HepG2 (cell line): ENCODE results near the gene SERTM2. TPM values are rescaled to one million over a fixed set of nuclear protein-coding genes. Genes with fewer than 3 reads are reported as not detected.

ENCODE experiments used
- HNRNPL ChIP-seq: fragments of 200-400 bp; formaldehyde crosslinking; IDR thresholded peaks from 2 replicates; pipeline ENCODE4 v1.6.1; 2017; ENCODE audit warnings: mild to moderate bottlenecking, low read depth, low read length
- KAT2B ChIP-seq: fragments of 150-350 bp; IDR thresholded peaks from 2 replicates; pipeline ENCODE4 v1.6.1; 2014; ENCODE audit warnings: low read depth, low read length, borderline replicate concordance
- ZFP36L2 ChIP-seq: sonication (generic); formaldehyde crosslinking; IDR thresholded peaks from 2 replicates; pipeline ENCODE4 v1.4.0; 2020; ENCODE audit warnings: missing genetic modification reagents
- ZFP41 ChIP-seq: sonication (generic); formaldehyde crosslinking; IDR thresholded peaks from 2 replicates; pipeline ENCODE4 v1.4.0; 2020; ENCODE audit warnings: mild to moderate bottlenecking, missing genetic modification reagents, borderline replicate concordance
- ZMYM4 ChIP-seq: sonication (generic); formaldehyde crosslinking; IDR thresholded peaks from 2 replicates; pipeline ENCODE4 v1.8.1; 2023; ENCODE audit warnings: mild to moderate bottlenecking, missing genetic modification reagents
- ZNF331 ChIP-seq: sonication (generic); formaldehyde crosslinking; IDR thresholded peaks from 2 replicates; pipeline ENCODE4 v1.4.0; 2020; ENCODE audit warnings: missing genetic modification reagents
- polyA plus RNA-seq, 8 experiments: library from polyadenylated mRNA; depleted of rRNA in 3 of 8; stranded (reverse) in 7 of 8; unstranded in 1 of 8; fragments of >200 nt; fragmentation: Illumina TruSeq in 4 of 8; extraction: Trizol in 4 of 8; gene quantifications; 2 replicates each; pipeline versions ENCODE4 v1.2.1 to v1.2.3, GENCODE V29; 2011 to 2016; ENCODE audit warnings: low read depth in 4 of 8, missing spikeins in 1 of 8, mixed read lengths in 1 of 8; ENCODE audit not compliant: insufficient read depth in 1 of 8
- total RNA-seq, 5 experiments: library from RNA; depleted of rRNA; stranded (reverse); fragments of >200 nt; fragmentation: Illumina TruSeq; extraction: Trizol; gene quantifications; 2 replicates each; pipeline ENCODE4 v1.2.3, GENCODE V29; 2016; ENCODE audit warnings: low read depth in 1 of 5
- TF ChIP-seq, protein P1 (sequence below): sonication (generic); formaldehyde crosslinking; IDR thresholded peaks from 2 replicates; pipeline ENCODE4 v1.8.1; 2023; ENCODE audit warnings: mild to moderate bottlenecking, inconsistent platforms, moderate library complexity, missing genetic modification reagents, borderline replicate concordance
- TF ChIP-seq, protein P2 (sequence below): sonication (generic); formaldehyde crosslinking; IDR thresholded peaks from 2 replicates; pipeline ENCODE4 v1.4.0; 2020; ENCODE audit warnings: missing genetic modification reagents, borderline replicate concordance
- TF ChIP-seq, protein P3 (sequence below): sonication (generic); formaldehyde crosslinking; IDR thresholded peaks from 2 replicates; pipeline ENCODE4 v1.4.0; 2020; ENCODE audit warnings: mild to moderate bottlenecking, missing genetic modification reagents

Gene SERTM2
- total and polyA plus RNA-seq, 2 of the 13 experiments (the other 11 are each of a cell fraction or from before 2014, with no cell fraction given): not detected

DNA sequence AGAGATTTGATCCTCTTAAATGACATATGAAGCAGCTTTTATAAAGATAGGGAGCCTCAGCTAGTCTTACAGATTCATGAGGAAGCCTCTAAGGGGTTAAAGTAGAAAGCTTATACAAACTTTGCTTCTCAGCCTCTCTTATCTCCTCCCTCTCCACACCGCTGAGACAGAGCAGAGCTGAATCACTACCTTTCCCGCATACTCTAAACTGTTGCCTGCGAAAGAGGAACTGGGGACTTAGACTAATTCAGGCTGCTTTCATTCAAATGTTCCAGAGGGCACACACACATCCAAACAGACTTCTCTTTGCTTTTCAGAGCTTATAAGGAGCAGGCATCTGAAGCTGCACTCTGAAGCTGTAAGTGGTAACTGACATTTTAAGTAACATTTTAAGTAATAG is at the start of gene SERTM2 (continued):
- TF ChIP-seq, protein P1, sequence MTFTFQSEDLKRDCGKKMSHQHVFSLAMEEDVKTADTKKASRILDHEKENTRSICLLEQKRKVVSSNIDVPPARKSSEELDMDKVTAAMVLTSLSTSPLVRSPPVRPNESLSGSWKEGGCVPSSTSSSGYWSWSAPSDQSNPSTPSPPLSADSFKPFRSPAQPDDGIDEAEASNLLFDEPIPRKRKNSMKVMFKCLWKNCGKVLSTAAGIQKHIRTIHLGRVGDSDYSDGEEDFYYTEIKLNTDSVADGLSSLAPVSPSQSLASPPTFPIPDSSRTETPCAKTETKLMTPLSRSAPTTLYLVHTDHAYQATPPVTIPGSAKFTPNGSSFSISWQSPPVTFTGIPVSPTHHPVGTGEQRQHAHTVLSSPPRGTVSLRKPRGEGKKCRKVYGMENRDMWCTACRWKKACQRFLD: no peak
- TF ChIP-seq KAT2B: no peak
- no peak for TF ChIP-seq ZMYM4 (CRISPR knock-in tag)
- no peak for TF ChIP-seq ZFP36L2 (CRISPR knock-in tag)
- no peak for TF ChIP-seq ZFP41 (CRISPR knock-in tag)
- TF ChIP-seq ZNF331: no peak
- TF ChIP-seq, protein P2, sequence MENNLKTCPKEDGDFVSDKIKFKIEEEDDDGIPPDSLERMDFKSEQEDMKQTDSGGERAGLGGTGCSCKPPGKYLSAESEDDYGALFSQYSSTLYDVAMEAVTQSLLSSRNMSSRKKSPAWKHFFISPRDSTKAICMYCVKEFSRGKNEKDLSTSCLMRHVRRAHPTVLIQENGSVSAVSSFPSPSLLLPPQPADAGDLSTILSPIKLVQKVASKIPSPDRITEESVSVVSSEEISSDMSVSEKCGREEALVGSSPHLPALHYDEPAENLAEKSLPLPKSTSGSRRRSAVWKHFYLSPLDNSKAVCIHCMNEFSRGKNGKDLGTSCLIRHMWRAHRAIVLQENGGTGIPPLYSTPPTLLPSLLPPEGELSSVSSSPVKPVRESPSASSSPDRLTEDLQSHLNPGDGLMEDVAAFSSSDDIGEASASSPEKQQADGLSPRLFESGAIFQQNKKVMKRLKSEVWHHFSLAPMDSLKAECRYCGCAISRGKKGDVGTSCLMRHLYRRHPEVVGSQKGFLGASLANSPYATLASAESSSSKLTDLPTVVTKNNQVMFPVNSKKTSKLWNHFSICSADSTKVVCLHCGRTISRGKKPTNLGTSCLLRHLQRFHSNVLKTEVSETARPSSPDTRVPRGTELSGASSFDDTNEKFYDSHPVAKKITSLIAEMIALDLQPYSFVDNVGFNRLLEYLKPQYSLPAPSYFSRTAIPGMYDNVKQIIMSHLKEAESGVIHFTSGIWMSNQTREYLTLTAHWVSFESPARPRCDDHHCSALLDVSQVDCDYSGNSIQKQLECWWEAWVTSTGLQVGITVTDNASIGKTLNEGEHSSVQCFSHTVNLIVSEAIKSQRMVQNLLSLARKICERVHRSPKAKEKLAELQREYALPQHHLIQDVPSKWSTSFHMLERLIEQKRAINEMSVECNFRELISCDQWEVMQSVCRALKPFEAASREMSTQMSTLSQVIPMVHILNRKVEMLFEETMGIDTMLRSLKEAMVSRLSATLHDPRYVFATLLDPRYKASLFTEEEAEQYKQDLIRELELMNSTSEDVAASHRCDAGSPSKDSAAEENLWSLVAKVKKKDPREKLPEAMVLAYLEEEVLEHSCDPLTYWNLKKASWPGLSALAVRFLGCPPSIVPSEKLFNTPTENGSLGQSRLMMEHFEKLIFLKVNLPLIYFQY (CRISPR knock-in tag): no peak
- no peak for TF ChIP-seq HNRNPL
- TF ChIP-seq, protein P3, sequence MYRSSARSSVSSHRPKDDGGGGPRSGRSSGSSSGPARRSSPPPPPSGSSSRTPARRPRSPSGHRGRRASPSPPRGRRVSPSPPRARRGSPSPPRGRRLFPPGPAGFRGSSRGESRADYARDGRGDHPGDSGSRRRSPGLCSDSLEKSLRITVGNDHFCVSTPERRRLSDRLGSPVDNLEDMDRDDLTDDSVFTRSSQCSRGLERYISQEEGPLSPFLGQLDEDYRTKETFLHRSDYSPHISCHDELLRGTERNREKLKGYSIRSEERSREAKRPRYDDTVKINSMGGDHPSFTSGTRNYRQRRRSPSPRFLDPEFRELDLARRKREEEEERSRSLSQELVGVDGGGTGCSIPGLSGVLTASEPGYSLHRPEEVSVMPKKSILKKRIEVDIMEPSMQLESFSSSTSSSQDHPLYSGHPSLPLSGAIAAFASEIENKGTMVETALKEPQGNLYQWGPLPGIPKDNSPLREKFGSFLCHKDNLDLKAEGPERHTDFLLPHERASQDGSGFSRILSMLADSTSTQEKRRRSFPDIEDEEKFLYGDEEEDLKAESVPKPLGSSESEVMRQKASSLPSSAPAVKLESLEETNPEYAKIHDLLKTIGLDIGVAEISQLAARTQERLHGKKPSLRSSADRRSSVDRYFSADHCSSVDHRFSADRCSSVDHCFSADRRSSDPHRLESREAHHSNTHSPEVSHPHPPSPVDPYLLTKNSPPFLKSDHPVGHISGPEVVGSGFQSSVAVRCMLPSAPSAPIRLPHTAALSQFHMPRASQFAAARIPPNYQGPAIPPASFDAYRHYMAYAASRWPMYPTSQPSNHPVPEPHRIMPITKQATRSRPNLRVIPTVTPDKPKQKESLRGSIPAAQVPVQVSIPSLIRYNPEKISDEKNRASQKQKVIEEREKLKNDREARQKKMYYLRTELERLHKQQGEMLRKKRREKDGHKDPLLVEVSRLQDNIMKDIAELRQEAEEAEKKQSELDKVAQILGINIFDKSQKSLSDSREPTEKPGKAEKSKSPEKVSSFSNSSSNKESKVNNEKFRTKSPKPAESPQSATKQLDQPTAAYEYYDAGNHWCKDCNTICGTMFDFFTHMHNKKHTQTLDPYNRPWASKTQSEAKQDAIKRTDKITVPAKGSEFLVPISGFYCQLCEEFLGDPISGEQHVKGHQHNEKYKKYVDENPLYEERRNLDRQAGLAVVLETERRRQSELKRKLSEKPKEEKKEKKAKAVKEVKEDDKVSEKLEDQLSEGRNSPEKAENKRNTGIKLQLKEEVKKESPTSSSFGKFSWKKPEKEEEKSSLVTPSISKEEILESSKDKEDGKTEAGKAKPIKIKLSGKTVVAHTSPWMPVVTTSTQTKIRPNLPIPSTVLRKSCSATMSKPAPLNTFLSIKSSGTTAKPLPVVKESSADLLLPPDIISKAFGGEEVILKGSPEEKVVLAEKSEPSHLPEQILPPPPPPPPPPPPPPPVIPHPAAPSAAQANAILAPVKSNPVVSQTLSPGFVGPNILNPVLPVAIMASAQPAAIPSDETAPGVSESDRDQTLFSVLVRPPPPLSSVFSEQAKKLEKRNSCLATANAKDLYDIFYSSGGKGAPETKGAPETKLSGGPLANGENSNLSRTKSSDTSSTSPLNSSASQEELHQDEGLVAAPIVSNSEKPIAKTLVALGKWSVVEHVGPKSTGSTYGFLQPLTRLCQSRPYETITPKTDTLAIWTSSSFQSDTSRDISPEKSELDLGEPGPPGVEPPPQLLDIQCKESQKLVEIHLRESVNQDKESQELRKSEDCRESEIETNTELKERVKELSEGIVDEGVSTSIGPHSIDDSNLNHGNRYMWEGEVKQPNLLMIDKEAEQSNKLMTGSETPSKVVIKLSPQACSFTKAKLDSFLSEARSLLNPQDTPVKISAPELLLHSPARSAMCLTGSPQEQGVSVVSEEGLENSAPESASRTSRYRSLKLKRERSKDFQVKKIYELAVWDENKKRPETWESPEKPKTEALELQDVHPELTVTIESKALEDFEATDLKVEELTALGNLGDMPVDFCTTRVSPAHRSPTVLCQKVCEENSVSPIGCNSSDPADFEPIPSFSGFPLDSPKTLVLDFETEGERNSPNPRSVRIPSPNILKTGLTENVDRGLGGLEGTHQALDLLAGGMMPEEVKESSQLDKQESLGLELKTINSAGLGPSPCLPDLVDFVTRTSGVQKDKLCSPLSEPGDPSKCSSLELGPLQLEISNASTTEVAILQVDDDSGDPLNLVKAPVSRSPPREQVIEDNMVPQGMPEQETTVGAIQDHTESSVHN: no peak
